HepG2 (cell line): ENCODE results near the gene PLCG1. TPM values are rescaled to one million over a fixed set of nuclear protein-coding genes. Genes with fewer than 3 reads are reported as not detected.

Experiments used
- BHLHE40 ChIP-seq: IDR thresholded peaks from 2 replicates; pipeline ENCODE4 v1.6.1; 2011; ENCODE audit warnings: low read length, improper control_type of control experiment
- HMG20B ChIP-seq: conservative IDR thresholded peaks from 2 replicates; pipeline ENCODE4 v1.6.1; 2016; ENCODE audit warnings: missing genetic modification reagents, missing compliant biosample characterization
- HOXA7 ChIP-seq: sonication (generic); formaldehyde crosslinking; IDR thresholded peaks from 2 replicates; pipeline ENCODE4 v1.8.1; 2022; ENCODE audit warnings: mild to moderate bottlenecking, missing genetic modification reagents, moderate library complexity
- MXD3 ChIP-seq: IDR thresholded peaks from 2 replicates; pipeline ENCODE4 v1.6.1; 2016; ENCODE audit warnings: mild to moderate bottlenecking, missing biosample characterization, missing genetic modification reagents
- PBX2 ChIP-seq: IDR thresholded peaks from 2 replicates; pipeline ENCODE4 v1.6.1; 2016; ENCODE audit warnings: control low read depth
- POGK ChIP-seq: sonication (generic); formaldehyde crosslinking; conservative IDR thresholded peaks from 2 replicates; pipeline ENCODE4 v1.8.0; 2022; ENCODE audit warnings: mild to moderate bottlenecking, moderate library complexity, missing genetic modification reagents
- RFXAP ChIP-seq: sonication (generic); formaldehyde crosslinking; IDR thresholded peaks from 2 replicates; pipeline ENCODE4 v1.4.0; 2020; ENCODE audit warnings: missing genetic modification reagents, borderline replicate concordance
- SKIL ChIP-seq: sonication (generic); formaldehyde crosslinking; IDR thresholded peaks from 2 replicates; pipeline ENCODE4 v1.8.0; 2022; ENCODE audit warnings: missing genetic modification reagents, mild to moderate bottlenecking, moderate library complexity, borderline replicate concordance
- ZBTB40 ChIP-seq, 2 experiments: fragments of 450-650 bp in 1 of 2; sonication (generic) in 1 of 2; formaldehyde crosslinking in 1 of 2; IDR thresholded peaks; 2 replicates each; pipeline versions ENCODE4 v1.6.1 to v1.8.0; 2016 to 2022; ENCODE audit warnings: antibody characterized with exemption in 1 of 2, mild to moderate bottlenecking in 1 of 2, missing genetic modification reagents in 1 of 2
- ZBTB42 ChIP-seq: sonication (generic); formaldehyde crosslinking; IDR thresholded peaks from 2 replicates; pipeline ENCODE4 v1.5.0; 2020; ENCODE audit warnings: mild to moderate bottlenecking, missing genetic modification reagents
- ZNF260 ChIP-seq: sonication (generic); formaldehyde crosslinking; IDR thresholded peaks from 2 replicates; pipeline ENCODE4 v1.4.0; 2020; ENCODE audit warnings: missing genetic modification reagents, low read depth, mild to moderate bottlenecking, borderline replicate concordance
- ZNF501 ChIP-seq: sonication (generic); formaldehyde crosslinking; IDR thresholded peaks from 2 replicates; pipeline ENCODE4 v1.5.1; 2020; ENCODE audit warnings: mild to moderate bottlenecking, moderate library complexity, missing genetic modification reagents
- polyA plus RNA-seq, 8 experiments: library from polyadenylated mRNA; depleted of rRNA in 3 of 8; stranded (reverse) in 7 of 8; unstranded in 1 of 8; fragments of >200 nt; fragmentation: Illumina TruSeq in 4 of 8; extraction: Trizol in 4 of 8; gene quantifications; 2 replicates each; pipeline versions ENCODE4 v1.2.1 to v1.2.3, GENCODE V29; 2011 to 2016; ENCODE audit warnings: low read depth in 4 of 8, missing spikeins in 1 of 8, mixed read lengths in 1 of 8; ENCODE audit not compliant: insufficient read depth in 1 of 8
- total RNA-seq, 5 experiments: library from RNA; depleted of rRNA; stranded (reverse); fragments of >200 nt; fragmentation: Illumina TruSeq; extraction: Trizol; gene quantifications; 2 replicates each; pipeline ENCODE4 v1.2.3, GENCODE V29; 2016; ENCODE audit warnings: low read depth in 1 of 5

PLCG1 gene
- total and polyA plus RNA-seq, 2 of the 13 experiments (the other 11 are each of a cell fraction or from before 2014, with no cell fraction given) = 85.3 to 158 TPM

- TF ChIP-seq ZBTB40 (IDR thresholded peaks at IDR 0.05) (no peak), ZBTB40 (CRISPR knock-in tag; IDR thresholded peaks at IDR 0.05) (peak; percentile 82; the same call in 1 of the 2 replicates), RFXAP (CRISPR knock-in tag) (peak; percentile 60; the same call in 1 of the 2 replicates), PBX2 (CRISPR knock-in tag) (no peak), ZBTB42 (CRISPR knock-in tag) (peak; percentile 64; the same call in 1 of the 2 replicates), HMG20B (no peak), MXD3 (CRISPR knock-in tag) (0 out of 2 replicates have a peak, but pooled peaks have one; percentile 33), BHLHE40 (no peak), ZNF501 (CRISPR knock-in tag) (peak; percentile 89), POGK (peak; percentile 53; the same call in 1 of the 2 replicates), SKIL (CRISPR knock-in tag) (peak; percentile 54; the same call in 1 of the 2 replicates), ZNF260 (no peak), HOXA7 (no peak)
Observed at GRCh38 chr20:41137614-41138474, 501 bp downstream of the PLCG1 start (continued).
